Measurements from ENCODE around the gene ASZ1.

DNA sequence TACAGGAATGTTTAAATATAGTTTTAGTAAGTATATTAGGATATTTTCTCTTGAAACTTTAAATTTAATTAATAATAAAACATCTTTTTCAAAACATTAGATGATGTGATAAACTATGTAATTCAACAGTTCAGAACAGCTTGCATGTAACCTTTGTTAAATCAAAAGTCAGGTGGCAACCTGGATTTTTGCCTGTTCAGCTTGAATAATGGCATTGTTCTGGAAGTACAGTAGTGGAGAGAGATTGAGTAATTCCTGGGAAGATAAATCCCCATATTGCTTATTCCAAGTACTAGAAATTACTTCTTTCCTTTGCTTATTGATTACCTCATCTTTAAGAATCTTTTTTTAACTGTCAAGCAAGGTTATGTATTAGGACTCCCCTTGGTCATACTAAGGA is 32.4 kb upstream of the ASZ1 start:
- TF ChIP-seq POLR2A (IDR thresholded peaks at IDR 0.05; ENCODE audit: borderline replicate concordance, extremely low read depth, insufficient read depth, insufficient read length) (no peak), JUND (IDR thresholded peaks at IDR 0.05) (no peak), ELF1 (IDR thresholded peaks at IDR 0.05; ENCODE audit: borderline replicate concordance, low read depth) (no peak), POLR2AphosphoS5 (IDR thresholded peaks at IDR 0.05; ENCODE audit: low read depth, low read length) (no peak), FOSL1 (IDR thresholded peaks at IDR 0.05; ENCODE audit: low read depth) (no peak), EZH2 (IDR thresholded peaks at IDR 0.05) (no peak), RAD21 (IDR thresholded peaks at IDR 0.05; ENCODE audit: low read depth) (no peak), ZFX (IDR thresholded peaks at IDR 0.05) (no peak), SIN3A (IDR thresholded peaks at IDR 0.05; ENCODE audit: low read depth) (no peak), SP1 (IDR thresholded peaks at IDR 0.05; ENCODE audit: low read depth) (no peak)
- TF ChIP-seq, protein P1, sequence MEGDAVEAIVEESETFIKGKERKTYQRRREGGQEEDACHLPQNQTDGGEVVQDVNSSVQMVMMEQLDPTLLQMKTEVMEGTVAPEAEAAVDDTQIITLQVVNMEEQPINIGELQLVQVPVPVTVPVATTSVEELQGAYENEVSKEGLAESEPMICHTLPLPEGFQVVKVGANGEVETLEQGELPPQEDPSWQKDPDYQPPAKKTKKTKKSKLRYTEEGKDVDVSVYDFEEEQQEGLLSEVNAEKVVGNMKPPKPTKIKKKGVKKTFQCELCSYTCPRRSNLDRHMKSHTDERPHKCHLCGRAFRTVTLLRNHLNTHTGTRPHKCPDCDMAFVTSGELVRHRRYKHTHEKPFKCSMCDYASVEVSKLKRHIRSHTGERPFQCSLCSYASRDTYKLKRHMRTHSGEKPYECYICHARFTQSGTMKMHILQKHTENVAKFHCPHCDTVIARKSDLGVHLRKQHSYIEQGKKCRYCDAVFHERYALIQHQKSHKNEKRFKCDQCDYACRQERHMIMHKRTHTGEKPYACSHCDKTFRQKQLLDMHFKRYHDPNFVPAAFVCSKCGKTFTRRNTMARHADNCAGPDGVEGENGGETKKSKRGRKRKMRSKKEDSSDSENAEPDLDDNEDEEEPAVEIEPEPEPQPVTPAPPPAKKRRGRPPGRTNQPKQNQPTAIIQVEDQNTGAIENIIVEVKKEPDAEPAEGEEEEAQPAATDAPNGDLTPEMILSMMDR (IDR thresholded peaks at IDR 0.05 in 2 of 3, conservative IDR thresholded peaks at IDR 0.05 in 1 of 3; ENCODE audit: borderline replicate concordance in 1 of 3, insufficient read depth in 1 of 3, low read depth in 2 of 3, low read length in 2 of 3): no peak
- TF ChIP-seq, protein P2, sequence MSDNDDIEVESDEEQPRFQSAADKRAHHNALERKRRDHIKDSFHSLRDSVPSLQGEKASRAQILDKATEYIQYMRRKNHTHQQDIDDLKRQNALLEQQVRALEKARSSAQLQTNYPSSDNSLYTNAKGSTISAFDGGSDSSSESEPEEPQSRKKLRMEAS (IDR thresholded peaks at IDR 0.05): no peak
- TF ChIP-seq, protein P3, sequence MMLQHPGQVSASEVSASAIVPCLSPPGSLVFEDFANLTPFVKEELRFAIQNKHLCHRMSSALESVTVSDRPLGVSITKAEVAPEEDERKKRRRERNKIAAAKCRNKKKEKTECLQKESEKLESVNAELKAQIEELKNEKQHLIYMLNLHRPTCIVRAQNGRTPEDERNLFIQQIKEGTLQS (IDR thresholded peaks at IDR 0.05): no peak

Measured in HCT116 (cell line).